H1 (cell line): Measurements from ENCODE around the gene SMS. TPM values are rescaled to one million over a fixed set of nuclear protein-coding genes. Genes with fewer than 3 reads are reported as not detected.

Experiments
- CTCF ChIA-PET: fragments of 300-600 bp; sonication (Branson Sonifier 250); formaldehyde crosslinking; loops from one replicate; lab custom pipeline; 2021; ENCODE audit not compliant: partially characterized antibody; lab: Charles Lee
- POLR2A ChIA-PET: fragments of 300-600 bp; sonication (Branson Sonifier 250); formaldehyde crosslinking; loops from one replicate; lab custom pipeline; 2021; ENCODE audit warnings: inconsistent platforms; ENCODE audit not compliant: partially characterized antibody; lab: Charles Lee
- DNase-seq, 2 experiments: peaks; one replicate each; pipeline versions ENCODE4 v3.0.0 to v3.0.0-alpha.2; 2010 to 2022; ENCODE audit warnings: low spot score in 2 of 2, low read depth in 1 of 2, mixed read lengths in 1 of 2
- FAIRE-seq: peaks from 2 replicates; lab custom pipeline; 2011; peaks lifted over from hg19 to GRCh38; lab: Jason Lieb, UNC
- H2AFZ ChIP-seq: 2 replicates; pipeline ENCODE4 v1.8.1; 2012; ENCODE audit warnings: low read length, inconsistent platforms
- H2AK5ac ChIP-seq: 2 replicates; pipeline ENCODE4 v1.6.1; 2013; ENCODE audit warnings: low read depth, low read length
- H2BK120ac ChIP-seq: replicated peaks from 2 replicates; pipeline ENCODE3; 2013; ENCODE audit warnings: low read depth, low read length, inconsistent platforms
- H2BK12ac ChIP-seq: 2 replicates; pipeline ENCODE4 v1.6.1; 2013; ENCODE audit warnings: low read depth, low read length
- H2BK15ac ChIP-seq: 2 replicates; pipeline ENCODE4 v1.6.1; 2013; ENCODE audit warnings: low read length
- H2BK20ac ChIP-seq: 2 replicates; pipeline ENCODE4 v1.6.1; 2013; ENCODE audit warnings: low read length
- H2BK5ac ChIP-seq: 2 replicates; pipeline ENCODE4 v1.6.1; 2013; ENCODE audit warnings: low read depth, low read length
- H3K14ac ChIP-seq: 2 replicates; pipeline ENCODE4 v1.6.1; 2013; ENCODE audit warnings: inconsistent platforms; ENCODE audit not compliant: insufficient read length
- H3K18ac ChIP-seq: 2 replicates; pipeline ENCODE4 v1.6.1; 2013; ENCODE audit warnings: low read length; ENCODE audit errors: extremely low read depth
- H3K23ac ChIP-seq: 2 replicates; pipeline ENCODE4 v1.6.1; 2013; ENCODE audit warnings: inconsistent platforms; ENCODE audit not compliant: insufficient read length
- H3K23me2 ChIP-seq: 2 replicates; pipeline ENCODE4 v1.6.1; 2013; ENCODE audit warnings: low read depth, low read length
- H3K27ac ChIP-seq: 2 replicates; pipeline ENCODE4 v1.6.1; 2011; ENCODE audit warnings: low read depth, low read length, inconsistent platforms
- H3K27me3 ChIP-seq, 4 experiments: replicated peaks in 1 of 4; 1 replicate in 1 of 4; 2 replicates in 3 of 4; pipeline versions ENCODE4 v1.6.1 to v1.8.1; 2011 to 2013; ENCODE audit warnings: low read length in 3 of 4, mild to moderate bottlenecking in 3 of 4, inconsistent platforms in 2 of 4, mixed read lengths in 2 of 4, moderate library complexity in 1 of 4; ENCODE audit not compliant: control insufficient read depth in 3 of 4, insufficient read depth in 3 of 4; ENCODE audit errors: extremely low read depth in 1 of 4
- H3K36me3 ChIP-seq, 4 experiments: 2 replicates each; pipeline versions ENCODE4 v1.6.1 to v1.8.1; 2011 to 2013; ENCODE audit warnings: mild to moderate bottlenecking in 4 of 4, low read length in 3 of 4, moderate library complexity in 2 of 4, control low read depth in 1 of 4, inconsistent platforms in 1 of 4; ENCODE audit not compliant: insufficient read depth in 4 of 4, control insufficient read depth in 2 of 4
- H3K4ac ChIP-seq: replicated peaks from 2 replicates; pipeline ENCODE3; 2013; ENCODE audit warnings: low read length, low read depth, mixed read lengths, inconsistent platforms; ENCODE audit not compliant: insufficient read length
- H3K4me1 ChIP-seq, 4 experiments: replicated peaks in 1 of 4; 1 replicate in 1 of 4; 2 replicates in 3 of 4; pipeline versions ENCODE4 v1.6.1 to v1.8.1; 2011 to 2013; ENCODE audit warnings: low read length in 3 of 4, inconsistent platforms in 2 of 4, mixed read lengths in 1 of 4; ENCODE audit not compliant: insufficient read depth in 4 of 4, control insufficient read depth in 3 of 4
- H3K4me2 ChIP-seq, 2 experiments: 2 replicates each; pipeline versions ENCODE4 v1.6.1 to v1.8.1; 2011 to 2013; ENCODE audit warnings: low read depth in 2 of 2, low read length in 2 of 2, control low read depth in 1 of 2, inconsistent platforms in 1 of 2, mild to moderate bottlenecking in 1 of 2; ENCODE audit not compliant: insufficient read depth in 1 of 2
- H3K4me3 ChIP-seq, 4 experiments: fragments of 200-600, 300-600 bp in 1 of 4; sonication (generic), shearing (Covaris generic), sonication (Bioruptor Twin) in 1 of 4; 2 replicates each; pipeline versions ENCODE4 v1.5.1 to v1.8.1; 2011 to 2016; ENCODE audit warnings: low read length in 4 of 4, low read depth in 3 of 4, control low read depth in 2 of 4, inconsistent platforms in 2 of 4, mild to moderate bottlenecking in 2 of 4, mixed read lengths in 1 of 4, moderate library complexity in 1 of 4; ENCODE audit not compliant: insufficient read depth in 2 of 4; ENCODE audit errors: extremely low read depth in 1 of 4
- H3K56ac ChIP-seq: replicated peaks from 2 replicates; pipeline ENCODE3; 2013; ENCODE audit warnings: low read depth, mild to moderate bottlenecking, mixed read lengths, low read length, inconsistent platforms; ENCODE audit not compliant: insufficient read length
- H3K79me1 ChIP-seq: 2 replicates; pipeline ENCODE4 v1.6.1; 2013; ENCODE audit warnings: low read depth, low read length, control low read depth
- H3K79me2 ChIP-seq, 2 experiments: 2 replicates each; pipeline versions ENCODE4 v1.6.1 to v1.8.1; 2012 to 2013; ENCODE audit warnings: low read length in 2 of 2, mild to moderate bottlenecking in 2 of 2, inconsistent platforms in 1 of 2; ENCODE audit not compliant: insufficient read depth in 2 of 2, control insufficient read depth in 1 of 2
- H3K9ac ChIP-seq, 4 experiments: replicated peaks in 1 of 4; 1 replicate in 1 of 4; 2 replicates in 3 of 4; pipeline versions ENCODE4 v1.6.1 to v1.8.1; 2011 to 2013; ENCODE audit warnings: low read depth in 3 of 4, low read length in 3 of 4, control low read depth in 2 of 4, mild to moderate bottlenecking in 2 of 4, moderate library complexity in 2 of 4, inconsistent platforms in 1 of 4; ENCODE audit errors: extremely low read depth in 1 of 4
- H3K9me3 ChIP-seq, 2 experiments: 2 replicates each; pipeline versions ENCODE4 v1.6.1 to v1.8.1; 2012 to 2013; ENCODE audit warnings: mild to moderate bottlenecking in 2 of 2, moderate library complexity in 2 of 2, control low read depth in 1 of 2, inconsistent platforms in 1 of 2, low read depth in 1 of 2, low read length in 1 of 2, mixed read lengths in 1 of 2; ENCODE audit not compliant: insufficient read depth in 2 of 2
- H4K20me1 ChIP-seq, 2 experiments: replicated peaks in 1 of 2; 2 replicates each; pipeline versions ENCODE3 to v1.8.1; 2011 to 2013; ENCODE audit warnings: inconsistent platforms in 2 of 2, low read length in 2 of 2, mild to moderate bottlenecking in 1 of 2; ENCODE audit not compliant: insufficient read depth in 2 of 2, control insufficient read depth in 1 of 2
- H4K5ac ChIP-seq: 2 replicates; pipeline ENCODE4 v1.6.1; 2013; ENCODE audit warnings: low read length, low read depth, mixed read lengths, inconsistent platforms; ENCODE audit not compliant: insufficient read length
- H4K8ac ChIP-seq: 2 replicates; pipeline ENCODE4 v1.8.0; 2013; ENCODE audit warnings: mild to moderate bottlenecking, moderate library complexity, low read length, inconsistent platforms; ENCODE audit not compliant: insufficient read depth; ENCODE audit errors: extremely low read depth
- H4K91ac ChIP-seq: replicated peaks from 2 replicates; pipeline ENCODE3; 2013; ENCODE audit warnings: low read length, mixed read lengths, inconsistent platforms; ENCODE audit not compliant: insufficient read length
- BACH1 ChIP-seq: IDR thresholded peaks from 2 replicates; pipeline ENCODE4 v1.6.1; 2012; ENCODE audit warnings: low read length, improper control_type of control experiment
- CTBP2 ChIP-seq: IDR thresholded peaks from 2 replicates; pipeline ENCODE4 v1.7.0; 2011; ENCODE audit warnings: borderline replicate concordance, mild to moderate bottlenecking, moderate library complexity, mixed read lengths, low read length; ENCODE audit not compliant: insufficient read depth, insufficient read length
- E2F6 ChIP-seq: IDR thresholded peaks from 2 replicates; pipeline ENCODE4 v1.6.1; 2012; ENCODE audit warnings: inconsistent platforms
- EZH2 ChIP-seq: fragments of 200-600 bp; sonication (generic); IDR thresholded peaks from 2 replicates; pipeline ENCODE4 v1.7.1; 2012; ENCODE audit warnings: low read depth, mild to moderate bottlenecking, moderate library complexity, low read length, inconsistent platforms; ENCODE audit not compliant: severe bottlenecking
- GABPA ChIP-seq: IDR thresholded peaks from 2 replicates; pipeline ENCODE4 v1.6.1; 2011; ENCODE audit warnings: mild to moderate bottlenecking, low read length, moderate library complexity, borderline replicate concordance; ENCODE audit not compliant: insufficient read depth
- JUND ChIP-seq: IDR thresholded peaks from 2 replicates; pipeline ENCODE4 v1.6.1; 2011; ENCODE audit warnings: mild to moderate bottlenecking, improper control_type of control experiment, low read length
- POLR2A ChIP-seq, 2 experiments: IDR thresholded peaks; 1 replicate in 1 of 2; 2 replicates in 1 of 2; pipeline ENCODE4 v1.6.1; 2011; ENCODE audit warnings: low read depth in 2 of 2, low read length in 2 of 2, mild to moderate bottlenecking in 2 of 2; ENCODE audit errors: control extremely low read depth in 1 of 2
- POU5F1 ChIP-seq: IDR thresholded peaks from 2 replicates; pipeline ENCODE4 v1.6.1; 2011; ENCODE audit warnings: low read depth, mild to moderate bottlenecking, low read length, moderate library complexity
- RAD21 ChIP-seq, 2 experiments: IDR thresholded peaks in 1 of 2; conservative IDR thresholded peaks in 1 of 2; 2 replicates each; pipeline ENCODE4 v1.6.1; 2011; ENCODE audit warnings: low read depth in 2 of 2, low read length in 2 of 2, improper control_type of control experiment in 1 of 2, inconsistent platforms in 1 of 2, mild to moderate bottlenecking in 1 of 2, moderate library complexity in 1 of 2
- RNF2 ChIP-seq: fragments of 200-900, 300-1000 bp; sonication (generic); IDR thresholded peaks from 2 replicates; pipeline ENCODE4 v1.7.1; 2016; ENCODE audit warnings: borderline replicate concordance, low read depth, mild to moderate bottlenecking, antibody characterized with exemption, low read length; ENCODE audit not compliant: poor library complexity, severe bottlenecking; ENCODE audit errors: missing control alignments
- SUZ12 ChIP-seq: fragments of 200-600 bp; sonication (generic); IDR thresholded peaks from 2 replicates; pipeline ENCODE4 v1.6.1; 2012; ENCODE audit warnings: mild to moderate bottlenecking, inconsistent platforms, low read length, moderate library complexity, mixed read lengths
- TAF1 ChIP-seq: IDR thresholded peaks from 2 replicates; pipeline ENCODE4 v1.6.1; 2011; ENCODE audit warnings: mild to moderate bottlenecking, low read depth, low read length
- TCF12 ChIP-seq: IDR thresholded peaks from 2 replicates; pipeline ENCODE4 v1.6.1; 2011; ENCODE audit warnings: low read depth, mild to moderate bottlenecking, low read length
- WGBS, 2 experiments: shearing (Covaris generic) in 1 of 2; methylation state at CpG; one replicate each; pipeline versions ENCODE4 v1.1.6 to v1.1.7; 2013 to 2015; ENCODE audit warnings: low lambda C conversion rate in 2 of 2, mixed read lengths in 2 of 2, inconsistent platforms in 1 of 2, low coverage in 1 of 2, missing lambda C conversion rate in 1 of 2; ENCODE audit not compliant: insufficient replicate concordance in 2 of 2, insufficient coverage in 1 of 2, insufficient read length in 1 of 2; ENCODE audit errors: extremely low coverage in 1 of 2, missing lambda C conversion rate in 1 of 2; 5-methylcytosine and 5-hydroxymethylcytosine counted together
- polyA plus RNA-seq, 7 experiments: library from polyadenylated mRNA; depleted of rRNA in 3 of 7; stranded (reverse) in 5 of 7; unstranded in 2 of 7; fragments of >200 nt in 5 of 7; fragments of 200-250 nt in 2 of 7; gene quantifications; 1 replicate in 5 of 7; 2 replicates in 1 of 7; 4 replicates in 1 of 7; pipeline versions ENCODE4 v1.2.1 to v1.2.3, GENCODE V29; 2011 to 2013; ENCODE audit warnings: missing spikeins in 2 of 7, mixed read lengths in 2 of 7
- total RNA-seq: library from RNA; stranded (reverse); fragmentation: NEBNext Ultra II Directional; extraction: Animal tissue kit (Norgen Biotek cat#: 25700); gene quantifications from 2 replicates; pipeline ENCODE4 v1.2.1, GENCODE V29; 2021

SMS gene
- total and polyA plus RNA-seq, 2 of the 8 experiments (the other 6 are each of a cell fraction or from before 2014, with no cell fraction given): 66.3 to 256 TPM

GRCh38 chrX:21956783-21957182 is 16.3 kb downstream of the SMS start:
- H4K8ac ChIP-seq: no peak overlapping the region
- TF ChIP-seq BACH1 (no peak), TCF12 (no peak), JUND (no peak), SUZ12 (no peak), RAD21 (IDR thresholded peaks at IDR 0.05 in 1 of 2, conservative IDR thresholded peaks at IDR 0.05 in 1 of 2; ENCODE audit: low read depth in 2 of 2, low read length in 2 of 2) (no peak), TAF1 (no peak), RNF2 (no peak), E2F6 (no peak), POU5F1 (no peak), CTBP2 (no peak), GABPA (no peak), POLR2A (IDR thresholded peaks at IDR 0.05; ENCODE audit: control extremely low read depth in 1 of 2, low read depth in 2 of 2, low read length in 2 of 2) (no peak), EZH2 (no peak)
- H3K4me3 ChIP-seq: no peak overlapping the region
- H2BK120ac ChIP-seq: no peak overlapping the region
- H3K4me2 ChIP-seq: no peak overlapping the region
- no peak overlapping the region for H2AFZ ChIP-seq
- H3K4me1 ChIP-seq: peaks cover 0 to 15% (median 2%) of the 10 kb centered on the region in 4 experiments; a peak in 6 of 7 replicates
- no peaks in the 10 kb centered on the region for H3K23me2 ChIP-seq
- no peaks in the 10 kb centered on the region for H3K27me3 ChIP-seq
- no peak overlapping the region for H3K56ac ChIP-seq
- no peak overlapping the region for H2AK5ac ChIP-seq
- peaks cover 4% of the 10 kb centered on the region; the same call in 1 of the 2 replicates for H3K79me1 ChIP-seq
- peaks cover 2 to 20% of the 10 kb centered on the region in 2 experiments for H4K20me1 ChIP-seq
- no peak overlapping the region for H3K23ac ChIP-seq
- H2BK5ac ChIP-seq: no peak overlapping the region
- no peak overlapping the region for H2BK12ac ChIP-seq
- WGBS, 2 experiments: 92% methylated on average over 7 of the region's 7 CpGs; no CpG with 5 or more reads in 1 of the 2 experiments
- ChIA-PET POLR2A (interaction anchor here (2.4 kb wide), 1 partner anchor 12 kb away, joined by 10 read pairs; no protein-coding TSS in a partner anchor), CTCF (no interaction called here)
- no peak overlapping the region for H3K9ac ChIP-seq
- no peak overlapping the region for H3K14ac ChIP-seq
- no peak overlapping the region for H2BK15ac ChIP-seq
- no peak overlapping the region for H3K4ac ChIP-seq
- H3K9me3 ChIP-seq: no peaks in the 10 kb centered on the region
- DNase-seq (no peak), FAIRE-seq (no peak)
- peaks cover 17 to 97% of the 10 kb centered on the region in 2 experiments for H3K79me2 ChIP-seq
- H4K91ac ChIP-seq: no peak overlapping the region
- no peak overlapping the region for H2BK20ac ChIP-seq
- H4K5ac ChIP-seq: no peak overlapping the region
- H3K36me3 ChIP-seq: no peaks in the 10 kb centered on the region
- no peak overlapping the region for H3K27ac ChIP-seq
- H3K18ac ChIP-seq: no peak overlapping the region
